Retinal pigment epithelial cell (primary cell): Measurements from ENCODE around the gene NLRP2B.

ENCODE experiments used
- DNase-seq: peaks from one replicate; pipeline ENCODE4 v3.0.0-alpha.2; 2010; ENCODE audit warnings: low read depth
- H3K4me3 ChIP-seq: 2 replicates; pipeline ENCODE4 v1.5.1; 2011; ENCODE audit warnings: mild to moderate bottlenecking, low read length, control low read depth, moderate library complexity
- TF ChIP-seq, protein P1 (sequence below): conservative IDR thresholded peaks from 2 replicates; pipeline ENCODE4 v1.5.1; 2011; ENCODE audit warnings: low read depth, low read length, control low read depth, inconsistent platforms

The NLRP2B gene

DNA sequence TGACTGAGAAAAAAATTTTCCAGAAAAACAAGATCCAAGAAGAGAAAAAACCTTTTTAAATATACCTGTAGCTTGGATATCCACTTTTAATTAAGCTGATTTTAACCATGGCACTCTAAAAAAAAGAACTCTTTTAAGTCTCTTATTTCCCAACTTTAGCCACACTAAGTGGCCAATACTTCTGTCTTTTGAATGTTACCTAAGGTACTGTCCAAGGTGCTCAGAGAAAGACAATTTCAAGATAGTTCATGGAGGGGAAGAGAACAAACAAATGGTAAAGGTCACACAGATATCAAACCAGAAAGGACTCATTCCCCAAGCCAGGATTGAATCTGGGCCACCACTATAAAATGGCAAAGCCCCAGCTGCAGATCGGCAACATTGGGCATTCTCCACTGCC lies 10.1 kb downstream of the NLRP2B start:
- TF ChIP-seq, protein P1, sequence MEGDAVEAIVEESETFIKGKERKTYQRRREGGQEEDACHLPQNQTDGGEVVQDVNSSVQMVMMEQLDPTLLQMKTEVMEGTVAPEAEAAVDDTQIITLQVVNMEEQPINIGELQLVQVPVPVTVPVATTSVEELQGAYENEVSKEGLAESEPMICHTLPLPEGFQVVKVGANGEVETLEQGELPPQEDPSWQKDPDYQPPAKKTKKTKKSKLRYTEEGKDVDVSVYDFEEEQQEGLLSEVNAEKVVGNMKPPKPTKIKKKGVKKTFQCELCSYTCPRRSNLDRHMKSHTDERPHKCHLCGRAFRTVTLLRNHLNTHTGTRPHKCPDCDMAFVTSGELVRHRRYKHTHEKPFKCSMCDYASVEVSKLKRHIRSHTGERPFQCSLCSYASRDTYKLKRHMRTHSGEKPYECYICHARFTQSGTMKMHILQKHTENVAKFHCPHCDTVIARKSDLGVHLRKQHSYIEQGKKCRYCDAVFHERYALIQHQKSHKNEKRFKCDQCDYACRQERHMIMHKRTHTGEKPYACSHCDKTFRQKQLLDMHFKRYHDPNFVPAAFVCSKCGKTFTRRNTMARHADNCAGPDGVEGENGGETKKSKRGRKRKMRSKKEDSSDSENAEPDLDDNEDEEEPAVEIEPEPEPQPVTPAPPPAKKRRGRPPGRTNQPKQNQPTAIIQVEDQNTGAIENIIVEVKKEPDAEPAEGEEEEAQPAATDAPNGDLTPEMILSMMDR = no peak

GRCh38 chrX:57667010-57667409 lies 13.1 kb downstream of the NLRP2B start:
- TF ChIP-seq, protein P1 = no peak
- DNase-seq = no peak
- H3K4me3 ChIP-seq = no peak overlapping the region

More for the DNA sequence above, 10.1 kb downstream of the NLRP2B start:
- DNase-seq = no peak
- no peak overlapping the region for H3K4me3 ChIP-seq

DNA sequence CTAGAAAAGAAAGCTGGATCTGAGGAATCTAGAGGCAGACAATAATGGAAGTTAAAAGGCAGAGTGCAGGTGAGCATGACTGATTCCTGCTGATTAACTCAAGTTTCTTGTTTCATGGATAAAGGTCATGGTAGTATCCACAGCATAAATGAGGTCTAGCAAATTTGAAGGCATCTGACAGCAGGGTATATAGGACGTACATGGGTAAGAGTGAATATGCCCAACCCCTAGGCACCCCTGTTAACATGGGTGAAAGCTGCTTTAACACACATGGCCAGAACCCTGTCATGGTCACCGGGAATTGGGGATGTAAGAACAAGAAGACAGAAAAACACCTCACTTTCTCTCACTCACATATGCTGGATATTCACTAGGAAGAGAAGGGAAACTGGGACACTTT lies 25.0 kb downstream of the NLRP2B start:
- TF ChIP-seq, protein P1 = no peak
- no peak overlapping the region for H3K4me3 ChIP-seq
- no peak for DNase-seq

DNA sequence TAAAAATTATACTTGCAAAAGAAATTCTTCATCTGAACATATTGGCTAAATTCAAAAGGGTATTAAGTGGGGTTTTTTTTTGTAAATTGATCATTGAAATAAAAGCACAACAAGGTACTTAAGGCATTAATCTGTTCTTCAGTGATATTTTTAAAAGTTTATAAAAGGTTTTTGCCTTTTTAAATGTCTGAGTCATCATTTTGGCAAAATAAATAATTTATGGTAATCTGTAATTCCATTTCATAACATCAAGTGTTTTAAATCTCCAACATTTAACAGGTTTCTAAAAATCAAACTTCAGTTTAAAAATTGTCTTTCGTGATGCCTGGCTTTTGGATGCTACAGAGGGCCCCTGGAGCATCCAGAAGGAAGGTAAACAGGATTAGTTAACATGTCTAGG lies 27.4 kb downstream of the NLRP2B start:
- no peak for DNase-seq
- TF ChIP-seq, protein P1 = no peak
- H3K4me3 ChIP-seq = no peak overlapping the region

GRCh38 chrX:57651169-57651919 lies 28.7 kb downstream of the NLRP2B start:
- TF ChIP-seq, protein P1 = no peak
- no peak for DNase-seq

DNA sequence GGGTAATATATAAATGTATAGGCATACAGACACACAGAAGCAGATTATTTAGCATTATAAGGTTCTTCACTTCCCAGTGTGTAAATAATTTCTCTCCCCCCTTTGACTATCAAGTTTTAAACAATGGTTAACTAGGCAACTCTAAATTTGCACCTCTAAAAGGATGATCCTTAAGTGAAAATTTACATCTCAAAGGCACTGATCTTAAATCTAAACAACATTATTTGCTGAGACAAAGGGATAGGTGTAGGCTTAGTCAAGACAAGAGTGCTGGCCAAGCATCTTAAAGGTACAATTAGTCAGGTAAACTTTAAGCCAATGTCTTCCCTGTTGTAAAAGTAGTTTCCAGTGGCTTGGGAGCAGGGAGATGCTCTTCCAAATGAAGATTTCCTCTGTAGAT lies 33.0 kb downstream of the NLRP2B start:
- DNase-seq = no peak
- TF ChIP-seq, protein P1 = no peak

More at GRCh38 chrX:57651169-57651919, 28.7 kb downstream of the NLRP2B start:
- no peak overlapping the region for H3K4me3 ChIP-seq

GRCh38 chrX:57643698-57644097 lies 36.4 kb downstream of the NLRP2B start:
- H3K4me3 ChIP-seq = no peak overlapping the region
- TF ChIP-seq, protein P1 = no peak
- no peak for DNase-seq

More for the DNA sequence above, 33.0 kb downstream of the NLRP2B start:
- no peak overlapping the region for H3K4me3 ChIP-seq
